Measurements from ENCODE around the gene AGAP5.
"Not testable (repeated sequence)": the region's sequence is repeated elsewhere in the genome, so short reads cannot be mapped to it uniquely, and the experiment has no call there.

DNA sequence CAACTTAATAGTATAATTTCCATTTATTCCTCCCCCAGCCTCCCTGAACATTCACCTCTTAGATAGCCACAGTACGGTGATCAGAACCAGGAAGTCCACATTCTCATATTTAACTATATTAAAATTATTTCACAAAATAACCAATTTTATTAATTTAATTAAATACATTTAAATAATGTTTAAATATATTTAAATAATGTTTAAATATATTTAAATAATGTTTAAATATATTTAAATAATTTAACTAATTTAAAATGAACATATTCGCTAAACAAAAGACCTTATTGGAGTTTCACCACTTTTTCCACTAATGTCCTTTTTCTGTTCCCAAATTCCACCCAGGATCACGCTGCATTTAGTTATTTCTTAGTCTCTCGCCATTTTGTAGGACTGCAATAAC is 29.5 kb downstream of the AGAP5 start:
- TF ChIP-seq, protein P1, sequence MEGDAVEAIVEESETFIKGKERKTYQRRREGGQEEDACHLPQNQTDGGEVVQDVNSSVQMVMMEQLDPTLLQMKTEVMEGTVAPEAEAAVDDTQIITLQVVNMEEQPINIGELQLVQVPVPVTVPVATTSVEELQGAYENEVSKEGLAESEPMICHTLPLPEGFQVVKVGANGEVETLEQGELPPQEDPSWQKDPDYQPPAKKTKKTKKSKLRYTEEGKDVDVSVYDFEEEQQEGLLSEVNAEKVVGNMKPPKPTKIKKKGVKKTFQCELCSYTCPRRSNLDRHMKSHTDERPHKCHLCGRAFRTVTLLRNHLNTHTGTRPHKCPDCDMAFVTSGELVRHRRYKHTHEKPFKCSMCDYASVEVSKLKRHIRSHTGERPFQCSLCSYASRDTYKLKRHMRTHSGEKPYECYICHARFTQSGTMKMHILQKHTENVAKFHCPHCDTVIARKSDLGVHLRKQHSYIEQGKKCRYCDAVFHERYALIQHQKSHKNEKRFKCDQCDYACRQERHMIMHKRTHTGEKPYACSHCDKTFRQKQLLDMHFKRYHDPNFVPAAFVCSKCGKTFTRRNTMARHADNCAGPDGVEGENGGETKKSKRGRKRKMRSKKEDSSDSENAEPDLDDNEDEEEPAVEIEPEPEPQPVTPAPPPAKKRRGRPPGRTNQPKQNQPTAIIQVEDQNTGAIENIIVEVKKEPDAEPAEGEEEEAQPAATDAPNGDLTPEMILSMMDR (IDR thresholded peaks at IDR 0.05; ENCODE audit: low read depth, low read length, poor library complexity, severe bottlenecking) = not testable (repeated sequence)
- not testable (repeated sequence) for TF ChIP-seq EZH2phosphoT487 (IDR thresholded peaks at IDR 0.05; ENCODE audit: borderline replicate concordance, low read length)

Data from DOHH2 (cell line).